Muscle layer of duodenum (tissue), 2 donors: ENCODE measurements around the gene ANKDD1B.
"Not testable (repeated sequence)": the region's sequence is repeated elsewhere in the genome, so short reads cannot be mapped to it uniquely, and the experiment has no call there.

ENCODE experiments used
- H3K27ac ChIP-seq: one replicate; pipeline ENCODE4 v1.7.0; 2013; ENCODE audit warnings: mild to moderate bottlenecking, low read length
- H3K27me3 ChIP-seq: one replicate; pipeline ENCODE4 v1.7.0; 2013; ENCODE audit warnings: low read depth, mild to moderate bottlenecking, control low read depth, low read length
- H3K36me3 ChIP-seq, 2 donors: one replicate each; pipeline ENCODE4 v1.7.0; 2013; ENCODE audit warnings: low read length in 2 of 2, control low read depth in 1 of 2, mild to moderate bottlenecking in 1 of 2; ENCODE audit not compliant: insufficient read depth in 2 of 2, control insufficient read depth in 1 of 2
- H3K4me1 ChIP-seq, 2 donors: one replicate each; pipeline ENCODE4 v1.7.0; 2013; ENCODE audit warnings: low read length in 2 of 2, mild to moderate bottlenecking in 2 of 2, control low read depth in 1 of 2, moderate library complexity in 1 of 2; ENCODE audit not compliant: insufficient read depth in 2 of 2, control insufficient read depth in 1 of 2
- H3K4me3 ChIP-seq, 2 donors: one replicate each; pipeline ENCODE4 v1.7.0; 2013; ENCODE audit warnings: low read length in 2 of 2, low read depth in 1 of 2, mild to moderate bottlenecking in 1 of 2
- H3K9me3 ChIP-seq, 2 donors: one replicate each; pipeline ENCODE4 v1.7.0; 2013; ENCODE audit warnings: low read length in 2 of 2, control low read depth in 1 of 2, mild to moderate bottlenecking in 1 of 2; ENCODE audit not compliant: control insufficient read depth in 1 of 2
- donor health status: healthy.

ANKDD1B gene

GRCh38 chr5:75601567-75601966 lies 9.7 kb upstream of the ANKDD1B start:
- Histone ChIP-seq H3K36me3 (peaks cover 6 to 26% of the 10 kb centered on the region in 2 donors), H3K4me1 (no peaks in the 10 kb centered on the region), H3K27ac (no peak overlapping the region), H3K9me3 (no peaks in the 10 kb centered on the region), H3K27me3 (no peaks in the 10 kb centered on the region), H3K4me3 (no peak overlapping the region)

DNA sequence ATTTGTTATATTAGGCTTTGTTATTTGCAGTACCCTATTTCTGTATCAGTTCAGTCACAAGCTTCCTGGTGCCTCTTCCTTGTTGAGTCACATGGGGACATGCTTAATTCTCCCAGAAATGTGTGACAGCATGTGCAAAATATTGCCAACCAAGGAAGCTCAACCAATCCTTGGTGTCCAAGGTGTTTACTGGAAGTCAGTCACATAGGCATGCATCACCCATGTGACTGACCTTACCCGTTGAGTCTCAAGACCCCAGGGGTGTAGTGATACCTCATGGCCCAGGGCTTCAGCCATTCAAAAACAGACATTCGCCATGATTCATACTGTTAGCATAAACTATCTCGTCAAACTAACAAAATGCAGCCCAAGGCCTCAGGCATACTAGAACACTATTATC lies 9.3 kb upstream of the ANKDD1B start:
- no peaks in the 10 kb centered on the region for H3K4me1 ChIP-seq
- no peak overlapping the region for H3K27ac ChIP-seq
- H3K9me3 ChIP-seq: no peaks in the 10 kb centered on the region
- H3K36me3 ChIP-seq: peaks cover 6 to 22% of the 10 kb centered on the region in 2 donors
- H3K27me3 ChIP-seq: no peaks in the 10 kb centered on the region
- no peak overlapping the region for H3K4me3 ChIP-seq

DNA sequence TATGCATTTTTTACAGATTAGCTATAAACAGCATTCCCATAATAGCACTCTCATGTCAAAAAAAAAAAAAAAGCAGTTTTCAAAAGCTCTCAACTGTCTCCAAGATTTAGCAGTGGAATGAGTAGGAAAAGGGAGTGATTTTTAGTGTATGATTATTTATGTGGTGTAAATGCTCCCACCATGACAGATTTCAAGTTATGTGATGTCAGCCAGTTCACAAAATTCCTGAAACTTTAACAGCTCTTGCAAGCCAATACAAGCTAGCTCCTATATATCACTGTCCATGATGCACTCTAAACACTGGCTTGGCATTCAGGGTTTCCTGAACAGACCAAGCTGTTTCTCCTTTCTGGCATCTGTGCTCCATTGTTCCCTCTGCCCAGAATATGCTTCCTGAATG lies 7.9 kb upstream of the ANKDD1B start:
- H3K4me3 ChIP-seq: no peak overlapping the region
- no peaks in the 10 kb centered on the region for H3K27me3 ChIP-seq
- no peaks in the 10 kb centered on the region for H3K9me3 ChIP-seq
- no peak overlapping the region for H3K27ac ChIP-seq
- H3K4me1 ChIP-seq: no peaks in the 10 kb centered on the region
- H3K36me3 ChIP-seq: peaks cover 6 to 19% of the 10 kb centered on the region in 2 donors

DNA sequence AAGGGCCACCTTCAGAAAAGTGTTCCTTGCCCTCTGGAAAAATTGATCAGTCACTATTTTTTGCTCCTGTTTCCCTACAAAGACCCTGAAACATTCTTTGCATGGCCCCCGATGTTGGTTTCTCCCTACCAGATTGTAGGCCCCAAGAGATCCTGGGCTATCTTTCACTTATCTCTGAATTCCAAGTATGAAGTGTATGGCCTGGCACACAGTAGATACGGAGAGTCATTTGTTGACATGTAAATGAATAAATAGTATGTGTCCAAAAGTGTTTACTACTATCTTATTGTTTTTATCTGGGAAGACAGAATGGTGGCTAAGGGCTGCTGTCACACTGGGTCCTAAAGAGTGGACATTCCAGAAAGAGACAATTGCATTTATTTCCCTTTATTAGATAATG lies 7.4 kb upstream of the ANKDD1B start:
- H3K9me3 ChIP-seq: no peaks in the 10 kb centered on the region
- no peaks in the 10 kb centered on the region for H3K4me1 ChIP-seq
- H3K27me3 ChIP-seq: no peaks in the 10 kb centered on the region
- H3K27ac ChIP-seq: no peak overlapping the region
- peaks cover 6 to 17% of the 10 kb centered on the region in 2 donors for H3K36me3 ChIP-seq
- no peak overlapping the region for H3K4me3 ChIP-seq

GRCh38 chr5:75607341-75607740 lies 3.9 kb upstream of the ANKDD1B start:
- H3K36me3 ChIP-seq, H3K27ac ChIP-seq, H3K27me3 ChIP-seq, H3K4me1 ChIP-seq, H3K4me3 ChIP-seq, H3K9me3 ChIP-seq: not testable (repeated sequence)

DNA sequence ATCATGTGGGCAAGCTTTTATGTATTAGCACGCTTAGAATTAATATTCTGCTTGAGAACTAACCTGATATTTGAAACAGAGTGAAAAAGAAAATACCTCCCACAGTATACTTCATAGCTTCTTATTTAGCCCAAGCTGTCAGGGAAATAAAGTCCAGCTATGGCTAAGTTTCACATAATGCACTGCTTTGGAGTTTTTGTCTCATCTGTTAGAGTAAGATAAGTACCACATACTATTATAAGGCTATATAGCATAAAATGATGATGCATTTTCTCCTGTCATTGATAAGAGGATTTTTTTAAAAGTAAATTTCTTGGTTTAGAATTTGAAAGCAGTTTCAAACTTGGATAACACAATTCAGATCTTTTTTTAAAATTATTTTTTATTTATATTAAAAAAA lies 2.4 kb upstream of the ANKDD1B start:
- H3K27ac ChIP-seq: no peak overlapping the region
- H3K9me3 ChIP-seq: no peaks in the 10 kb centered on the region
- H3K27me3 ChIP-seq: no peaks in the 10 kb centered on the region
- no peak overlapping the region for H3K4me3 ChIP-seq
- H3K4me1 ChIP-seq: no peaks in the 10 kb centered on the region
- H3K36me3 ChIP-seq: peaks cover 0 to 3% of the 10 kb centered on the region in 2 donors

DNA sequence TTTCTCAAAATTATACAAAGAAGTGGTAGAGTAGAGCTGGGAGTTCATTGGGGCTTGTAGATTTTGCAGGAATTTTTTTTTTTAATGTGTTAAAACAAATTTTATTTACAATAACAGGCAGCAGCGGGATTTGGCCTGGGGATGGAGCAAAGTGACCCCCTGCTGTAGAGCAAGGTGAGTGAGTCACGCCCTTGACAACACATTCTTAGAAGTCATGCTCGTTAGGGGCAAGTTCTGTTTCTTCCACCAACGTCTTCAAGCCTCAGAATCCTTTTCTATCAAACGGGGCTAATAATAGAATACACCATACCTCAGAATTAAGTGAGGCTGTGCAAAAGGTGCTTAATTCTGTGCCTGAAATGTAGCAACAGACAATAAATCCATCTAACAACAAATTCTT lies 1.1 kb upstream of the ANKDD1B start:
- no peaks in the 10 kb centered on the region for H3K9me3 ChIP-seq
- no peak overlapping the region for H3K4me3 ChIP-seq
- no peaks in the 10 kb centered on the region for H3K27me3 ChIP-seq
- H3K27ac ChIP-seq: no peak overlapping the region
- H3K36me3 ChIP-seq: peaks cover 0 to 3% of the 10 kb centered on the region in 2 donors
- no peaks in the 10 kb centered on the region for H3K4me1 ChIP-seq

- H3K9me3 ChIP-seq, H3K27me3 ChIP-seq, H3K4me1 ChIP-seq, H3K36me3 ChIP-seq, H3K27ac ChIP-seq: not testable (repeated sequence)
- peak overlapping the region; percentile 68 to 77 for H3K4me3 ChIP-seq
Observed at GRCh38 chr5:75610859-75611310, 368 bp upstream of the ANKDD1B start.

GRCh38 chr5:75612226-75612569 lies 945 bp downstream of the ANKDD1B start:
- H3K27ac ChIP-seq: no peak overlapping the region
- no peaks in the 10 kb centered on the region for H3K9me3 ChIP-seq
- H3K4me1 ChIP-seq: no peaks in the 10 kb centered on the region
- no peaks in the 10 kb centered on the region for H3K27me3 ChIP-seq
- H3K36me3 ChIP-seq: no peaks in the 10 kb centered on the region
- H3K4me3 ChIP-seq: peak overlapping the region; percentile 68 to 77

DNA sequence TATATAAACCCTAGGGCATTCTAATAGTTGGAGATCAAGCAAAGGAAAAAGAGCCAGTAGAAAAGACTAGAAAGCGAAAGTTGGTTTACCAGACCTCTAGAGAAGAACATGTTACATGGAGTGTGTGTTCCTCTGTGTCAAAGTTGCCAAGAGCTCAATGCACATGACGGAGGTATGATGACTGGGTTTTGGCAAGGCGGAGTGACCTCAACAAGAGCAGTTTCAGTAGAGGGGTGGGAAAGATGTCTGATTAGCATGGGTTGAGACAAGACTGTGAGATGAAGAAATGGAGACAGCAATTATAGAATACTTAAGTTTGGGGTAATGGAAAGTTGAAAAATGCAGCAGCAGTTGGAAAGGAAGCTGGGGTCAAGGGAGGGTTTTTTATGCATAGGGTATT lies 1.6 kb downstream of the ANKDD1B start:
- Histone ChIP-seq H3K36me3 (no peaks in the 10 kb centered on the region), H3K4me3 (no peak overlapping the region), H3K4me1 (no peaks in the 10 kb centered on the region), H3K27ac (no peak overlapping the region), H3K27me3 (no peaks in the 10 kb centered on the region), H3K9me3 (no peaks in the 10 kb centered on the region)

DNA sequence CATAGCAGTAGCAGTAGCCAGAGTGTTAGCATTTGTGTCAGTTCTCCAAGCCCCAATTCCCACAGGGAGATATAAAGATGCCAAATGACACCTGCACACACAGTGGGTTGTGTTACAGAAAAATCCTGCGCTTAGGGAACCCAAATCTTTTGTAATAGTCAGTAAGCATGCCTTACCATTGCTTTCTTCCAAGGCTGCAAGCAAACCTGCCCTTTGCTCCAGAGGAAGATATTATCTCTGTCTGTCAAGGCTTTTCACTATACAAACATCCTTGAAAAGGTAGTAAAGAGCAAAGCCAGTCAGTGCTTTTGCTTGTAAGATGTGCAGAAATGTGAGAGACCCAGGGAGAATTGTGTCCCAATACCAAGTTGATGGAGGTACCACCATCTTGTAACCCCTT lies 2.9 kb downstream of the ANKDD1B start:
- Histone ChIP-seq H3K4me3 (no peak overlapping the region), H3K27me3 (no peaks in the 10 kb centered on the region), H3K36me3 (no peaks in the 10 kb centered on the region), H3K9me3 (no peaks in the 10 kb centered on the region), H3K4me1 (no peaks in the 10 kb centered on the region), H3K27ac (no peak overlapping the region)

- no peaks in the 10 kb centered on the region for H3K4me1 ChIP-seq
- H3K36me3 ChIP-seq: no peaks in the 10 kb centered on the region
- H3K9me3 ChIP-seq: no peaks in the 10 kb centered on the region
- no peak overlapping the region for H3K27ac ChIP-seq
- no peaks in the 10 kb centered on the region for H3K27me3 ChIP-seq
- H3K4me3 ChIP-seq: no peak overlapping the region
Observed at GRCh38 chr5:75616371-75616881, 5.2 kb downstream of the ANKDD1B start.
